ENCODE measurements around the gene MAPKAPK5.
A peak's percentile ranks its signal among the peaks of the same experiment; 100 is the strongest.
"Not testable (repeated sequence)": the region's sequence is repeated elsewhere in the genome, so short reads cannot be mapped to it uniquely, and the experiment has no call there.

The MAPKAPK5 gene

GRCh38 chr12:111841750-111842555, at the start of gene MAPKAPK5:
MAPKAPK5 (plus strand) TSS chr12:111842228; CDS start chr12:111842734, 506 bp downstream.
- DNase-seq: peak; percentile 89

GRCh38 chr12:111792856-111793235, 49.2 kb upstream of the MAPKAPK5 start:
- DNase-seq: no peak

- no peak for DNase-seq
Observed at GRCh38 chr12:111798182-111798581, 43.8 kb upstream of the MAPKAPK5 start.

GRCh38 chr12:111799758-111800157, 42.3 kb upstream of the MAPKAPK5 start:
- no peak for DNase-seq

GRCh38 chr12:111803038-111803626, 38.9 kb upstream of the MAPKAPK5 start:
- no peak for DNase-seq

- DNase-seq: no peak
Observed at GRCh38 chr12:111803851-111804250, 38.2 kb upstream of the MAPKAPK5 start.

GRCh38 chr12:111806304-111806703, 35.7 kb upstream of the MAPKAPK5 start:
- DNase-seq: no peak

GRCh38 chr12:111807232-111807631, 34.8 kb upstream of the MAPKAPK5 start:
- no peak for DNase-seq

GRCh38 chr12:111812881-111813741, 28.9 kb upstream of the MAPKAPK5 start:
- peak; percentile 75 for DNase-seq

- DNase-seq: peak; percentile 6
Observed at GRCh38 chr12:111816065-111816615, 25.9 kb upstream of the MAPKAPK5 start.

GRCh38 chr12:111816898-111817297, 25.1 kb upstream of the MAPKAPK5 start:
- DNase-seq: not testable (repeated sequence)

GRCh38 chr12:111818340-111818739, 23.7 kb upstream of the MAPKAPK5 start:
- DNase-seq: no peak

- DNase-seq: no peak
Observed at GRCh38 chr12:111819191-111820158, 22.6 kb upstream of the MAPKAPK5 start.

GRCh38 chr12:111820828-111821227, 21.2 kb upstream of the MAPKAPK5 start:
- DNase-seq: not testable (repeated sequence)

- DNase-seq: peak; percentile 45
Observed at GRCh38 chr12:111822886-111823285, 19.1 kb upstream of the MAPKAPK5 start.

- DNase-seq: no peak
Observed at GRCh38 chr12:111823891-111824290, 18.1 kb upstream of the MAPKAPK5 start.

- peak; percentile 23 for DNase-seq
Observed at GRCh38 chr12:111824312-111824711, 17.7 kb upstream of the MAPKAPK5 start.

- no peak for DNase-seq
Observed at GRCh38 chr12:111825509-111825908, 16.5 kb upstream of the MAPKAPK5 start.

GRCh38 chr12:111826316-111826715, 15.7 kb upstream of the MAPKAPK5 start:
- no peak for DNase-seq

GRCh38 chr12:111826992-111827391, 15.0 kb upstream of the MAPKAPK5 start:
- DNase-seq: peak; percentile 60

- no peak for DNase-seq
Observed at GRCh38 chr12:111827907-111828306, 14.1 kb upstream of the MAPKAPK5 start.
